Ascending aorta (tissue), 2 donors: ENCODE results near the gene SSH2. TPM values are rescaled to one million over a fixed set of nuclear protein-coding genes. Genes with fewer than 3 reads are reported as not detected.

Experiments
- DNase-seq, 2 donors: peaks; one replicate each; pipeline ENCODE4 v3.0.0-alpha.2; 2019; ENCODE audit warnings: low spot score in 2 of 2
- H3K27ac ChIP-seq, 2 donors: fragments of 200-600 bp; sonication (generic); one replicate each; pipeline ENCODE4 v1.5.1; 2016 to 2017; ENCODE audit warnings: mild to moderate bottlenecking in 1 of 2
- H3K27me3 ChIP-seq: fragments of 200-600 bp; sonication (generic); one replicate; pipeline ENCODE4 v1.5.1; 2017
- H3K36me3 ChIP-seq, 2 donors: fragments of 200-600 bp; sonication (generic); one replicate each; pipeline ENCODE4 v1.5.1; 2016
- H3K4me1 ChIP-seq, 2 donors: fragments of 200-600 bp; sonication (generic); one replicate each; pipeline ENCODE4 v1.5.1; 2016 to 2017; ENCODE audit warnings: mild to moderate bottlenecking in 1 of 2
- H3K4me3 ChIP-seq, 2 donors: fragments of 200-600 bp; sonication (generic); one replicate each; pipeline ENCODE4 v1.5.1; 2016 to 2017; ENCODE audit warnings: mild to moderate bottlenecking in 1 of 2
- H3K9me3 ChIP-seq, 2 donors: fragments of 200-600 bp; sonication (generic); one replicate each; pipeline ENCODE4 v1.5.1; 2016
- intact Hi-C: fragments of 100-400 bp; cut with DNase I; formaldehyde crosslinking; loops from one replicate; pipeline ENCODE4 v1.15.1; 2023
- total RNA-seq: library from RNA; depleted of rRNA; stranded (reverse); fragments of >200 nt; gene quantifications from one replicate; pipeline ENCODE4 v1.1.0, GENCODE V29; 2016
- TF ChIP-seq, protein P1 (sequence below), 3 experiments: fragments of 200-600 bp in 2 of 3; fragments of 450-650 bp in 1 of 3; sonication (generic) in 2 of 3; IDR thresholded peaks; one replicate each; pipeline ENCODE4 v1.5.1; 2016 to 2019; ENCODE audit warnings: antibody characterized with exemption in 3 of 3, mild to moderate bottlenecking in 1 of 3, moderate library complexity in 1 of 3

SSH2 gene
- total RNA-seq, 1 donor from 2014 or later, result 7.9 TPM

- peaks cover 36 to 57% of the 10 kb centered on the region in 2 donors for H3K4me1 ChIP-seq
These were observed 340.3 kb downstream of the SSH2 start, which contains the start of gene GIT1 for GRCh38 chr17:29589524-29590410. Gene GIT1, minus strand, starts transcription at chr17:29589648. Its CDS starts 270 bp downstream, at chr17:29589378.

GRCh38 chr17:29588562-29589411, 341.2 kb downstream of the SSH2 start:
- H3K36me3 ChIP-seq, result no peaks in the 10 kb centered on the region
- no peaks in the 10 kb centered on the region for H3K9me3 ChIP-seq
- DNase-seq, result no peak
- H3K27me3 ChIP-seq, result no peaks in the 10 kb centered on the region
- peak overlapping the region; percentile 82 to 83 for H3K27ac ChIP-seq
- H3K4me1 ChIP-seq, result peaks cover 36 to 55% of the 10 kb centered on the region in 2 donors
- intact Hi-C loops, result loop anchor here (2.0 kb wide), 1 partner anchor 20 kb away; the partner anchor contains the start of gene TP53I13
- TF ChIP-seq, protein P1, sequence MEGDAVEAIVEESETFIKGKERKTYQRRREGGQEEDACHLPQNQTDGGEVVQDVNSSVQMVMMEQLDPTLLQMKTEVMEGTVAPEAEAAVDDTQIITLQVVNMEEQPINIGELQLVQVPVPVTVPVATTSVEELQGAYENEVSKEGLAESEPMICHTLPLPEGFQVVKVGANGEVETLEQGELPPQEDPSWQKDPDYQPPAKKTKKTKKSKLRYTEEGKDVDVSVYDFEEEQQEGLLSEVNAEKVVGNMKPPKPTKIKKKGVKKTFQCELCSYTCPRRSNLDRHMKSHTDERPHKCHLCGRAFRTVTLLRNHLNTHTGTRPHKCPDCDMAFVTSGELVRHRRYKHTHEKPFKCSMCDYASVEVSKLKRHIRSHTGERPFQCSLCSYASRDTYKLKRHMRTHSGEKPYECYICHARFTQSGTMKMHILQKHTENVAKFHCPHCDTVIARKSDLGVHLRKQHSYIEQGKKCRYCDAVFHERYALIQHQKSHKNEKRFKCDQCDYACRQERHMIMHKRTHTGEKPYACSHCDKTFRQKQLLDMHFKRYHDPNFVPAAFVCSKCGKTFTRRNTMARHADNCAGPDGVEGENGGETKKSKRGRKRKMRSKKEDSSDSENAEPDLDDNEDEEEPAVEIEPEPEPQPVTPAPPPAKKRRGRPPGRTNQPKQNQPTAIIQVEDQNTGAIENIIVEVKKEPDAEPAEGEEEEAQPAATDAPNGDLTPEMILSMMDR (IDR thresholded peaks at IDR 0.05), result no peak
- peak overlapping the region; percentile 84 to 97 for H3K4me3 ChIP-seq

More at GRCh38 chr17:29589524-29590410, 340.3 kb downstream of the SSH2 start, which contains the start of gene GIT1:
- TF ChIP-seq, protein P1 (IDR thresholded peaks at IDR 0.05), result peak in 1 of 3 experiments; percentile 7
- H3K4me3 ChIP-seq, result peak within 1 kb of the TSS; percentile 84 to 97
- DNase-seq, result peak in 1 of 2 donors; percentile 92
- H3K27ac ChIP-seq, result peak within 1 kb of the TSS; percentile 87 to 95
- H3K36me3 ChIP-seq, result no peaks in the 10 kb centered on the region
- no peaks in the 10 kb centered on the region for H3K27me3 ChIP-seq
- intact Hi-C loops, result loop anchor here (2.0 to 5.0 kb wide), 4 partner anchors 21 to 341 kb away; partner anchors contain the start of genes SSH2 and TP53I13
- no peaks in the 10 kb centered on the region for H3K9me3 ChIP-seq

GRCh38 chr17:29588017-29588561, 341.9 kb downstream of the SSH2 start:
- TF ChIP-seq, protein P1 (IDR thresholded peaks at IDR 0.05), result no peak
- Histone ChIP-seq H3K9me3 (no peaks in the 10 kb centered on the region), H3K4me1 (peaks cover 34 to 53% of the 10 kb centered on the region in 2 donors), H3K27ac (peak overlapping the region; percentile 82 to 83), H3K36me3 (no peaks in the 10 kb centered on the region), H3K27me3 (no peaks in the 10 kb centered on the region), H3K4me3 (peak overlapping the region; percentile 84 to 97)
- no peak for DNase-seq
- intact Hi-C loops, result loop anchor here (2.0 kb wide), 1 partner anchor 19 kb away; the partner anchor contains the start of gene TP53I13

- TF ChIP-seq, protein P1 (IDR thresholded peaks at IDR 0.05), result no peak
- Histone ChIP-seq H3K4me3 (peak overlapping the region in 1 of 2 donors; percentile 97), H3K36me3 (peaks cover 0 to under 1% of the 10 kb centered on the region in 2 donors), H3K9me3 (no peaks in the 10 kb centered on the region), H3K4me1 (peaks cover 31 to 50% of the 10 kb centered on the region in 2 donors), H3K27ac (peak overlapping the region; percentile 82 to 83), H3K27me3 (no peaks in the 10 kb centered on the region)
- DNase-seq, result no peak
- intact Hi-C loops, result no loop called here
These were observed 342.4 kb downstream of the SSH2 start for GRCh38 chr17:29587591-29587990.
